Measurements from ENCODE around the gene STARD3NL. TPM values are rescaled to one million over a fixed set of nuclear protein-coding genes. Genes with fewer than 3 reads are reported as not detected.
"Not testable (repeated sequence)": the region's sequence is repeated elsewhere in the genome, so short reads cannot be mapped to it uniquely, and the experiment has no call there.

Gene STARD3NL
- total and polyA plus RNA-seq, 2 donors: 28.8 to 34.0 TPM

- Histone ChIP-seq H3K27ac (ENCODE audit: low read depth in 1 of 2, low read length in 1 of 2) (no peak overlapping the region), H3K4me1 (ENCODE audit: control insufficient read depth in 2 of 2, insufficient read depth in 2 of 2, low read length in 2 of 2) (peaks cover 2 to 19% of the 10 kb centered on the region in 2 donors)
Observed at GRCh38 chr7:38224392-38224791, 46.3 kb downstream of the STARD3NL start.

GRCh38 chr7:38229386-38229785, 51.3 kb downstream of the STARD3NL start:
- H3K9me3 ChIP-seq (ENCODE audit: control insufficient read depth in 2 of 2, insufficient read depth in 1 of 2, low read length in 1 of 2): no peaks in the 10 kb centered on the region
- 22% methylated on average over 6 of the region's 6 CpGs for WGBS
- no peaks in the 10 kb centered on the region for H3K27me3 ChIP-seq (ENCODE audit: control insufficient read depth in 2 of 2, insufficient read depth in 1 of 2, low read length in 1 of 2)
- peak overlapping the region; percentile 31 to 41 for H3K27ac ChIP-seq (ENCODE audit: low read depth in 1 of 2, low read length in 1 of 2)
- peaks cover 22 to 47% of the 10 kb centered on the region in 2 donors for H3K4me1 ChIP-seq (ENCODE audit: control insufficient read depth in 2 of 2, insufficient read depth in 2 of 2, low read length in 2 of 2)
- DNase-seq (ENCODE audit: low read depth in 6 of 9, low spot score in 9 of 9): no peak
- no peak overlapping the region for H3K4me3 ChIP-seq (ENCODE audit: low read length in 2 of 2)
- peaks cover 12 to 16% of the 10 kb centered on the region in 2 donors for H3K36me3 ChIP-seq (ENCODE audit: control insufficient read depth in 2 of 2, insufficient read depth in 2 of 2, low read length in 1 of 2)

More at GRCh38 chr7:38224392-38224791, 46.3 kb downstream of the STARD3NL start:
- no peaks in the 10 kb centered on the region for H3K9me3 ChIP-seq (ENCODE audit: control insufficient read depth in 2 of 2, insufficient read depth in 1 of 2, low read length in 1 of 2)
- H3K4me3 ChIP-seq (ENCODE audit: low read length in 2 of 2): no peak overlapping the region
- DNase-seq (ENCODE audit: low read depth in 6 of 9, low spot score in 9 of 9): no peak
- 86% methylated on average over 5 of the region's 5 CpGs for WGBS
- H3K27me3 ChIP-seq (ENCODE audit: control insufficient read depth in 2 of 2, insufficient read depth in 1 of 2, low read length in 1 of 2): no peaks in the 10 kb centered on the region
- peaks cover 21 to 37% of the 10 kb centered on the region in 2 donors for H3K36me3 ChIP-seq (ENCODE audit: control insufficient read depth in 2 of 2, insufficient read depth in 2 of 2, low read length in 1 of 2)

GRCh38 chr7:38229884-38230642, 52.0 kb downstream of the STARD3NL start:
- 88% methylated on average over 6 of the region's 6 CpGs for WGBS
- Histone ChIP-seq H3K4me3 (ENCODE audit: low read length in 2 of 2) (no peak overlapping the region), H3K27me3 (ENCODE audit: control insufficient read depth in 2 of 2, insufficient read depth in 1 of 2, low read length in 1 of 2) (no peaks in the 10 kb centered on the region), H3K36me3 (ENCODE audit: control insufficient read depth in 2 of 2, insufficient read depth in 2 of 2, low read length in 1 of 2) (peaks cover 10 to 12% of the 10 kb centered on the region in 2 donors), H3K9me3 (ENCODE audit: control insufficient read depth in 2 of 2, insufficient read depth in 1 of 2, low read length in 1 of 2) (no peaks in the 10 kb centered on the region), H3K4me1 (ENCODE audit: control insufficient read depth in 2 of 2, insufficient read depth in 2 of 2, low read length in 2 of 2) (peaks cover 22 to 49% of the 10 kb centered on the region in 2 donors), H3K27ac (ENCODE audit: low read depth in 1 of 2, low read length in 1 of 2) (no peak overlapping the region)
- DNase-seq (ENCODE audit: low read depth in 6 of 9, low spot score in 9 of 9): no peak

- peaks cover 22 to 48% of the 10 kb centered on the region in 2 donors for H3K4me1 ChIP-seq (ENCODE audit: control insufficient read depth in 2 of 2, insufficient read depth in 2 of 2, low read length in 2 of 2)
- H3K27me3 ChIP-seq (ENCODE audit: control insufficient read depth in 2 of 2, insufficient read depth in 1 of 2, low read length in 1 of 2): no peaks in the 10 kb centered on the region
- peak overlapping the region; percentile 63 to 84 for H3K27ac ChIP-seq (ENCODE audit: low read depth in 1 of 2, low read length in 1 of 2)
- peak overlapping the region in 1 of 2 donors; percentile 12 for H3K4me3 ChIP-seq (ENCODE audit: low read length in 2 of 2)
- 12% methylated on average over 11 of the region's 11 CpGs for WGBS
- DNase-seq (ENCODE audit: low read depth in 6 of 9, low spot score in 9 of 9): peak in 8 of 9 donors; percentile 28 to 86 (median 56)
- no peaks in the 10 kb centered on the region for H3K9me3 ChIP-seq (ENCODE audit: control insufficient read depth in 2 of 2, insufficient read depth in 1 of 2, low read length in 1 of 2)
- H3K36me3 ChIP-seq (ENCODE audit: control insufficient read depth in 2 of 2, insufficient read depth in 2 of 2, low read length in 1 of 2): peaks cover 10 to 13% of the 10 kb centered on the region in 2 donors
Observed at GRCh38 chr7:38232502-38233366, 54.7 kb downstream of the STARD3NL start.

GRCh38 chr7:38234759-38235158, 56.7 kb downstream of the STARD3NL start:
- WGBS: 96% methylated on average over 11 of the region's 11 CpGs
- peaks cover 17 to 37% of the 10 kb centered on the region in 2 donors for H3K4me1 ChIP-seq (ENCODE audit: control insufficient read depth in 2 of 2, insufficient read depth in 2 of 2, low read length in 2 of 2)
- DNase-seq (ENCODE audit: low read depth in 6 of 9, low spot score in 9 of 9); H3K9me3 ChIP-seq (ENCODE audit: control insufficient read depth in 2 of 2, insufficient read depth in 1 of 2, low read length in 1 of 2); H3K36me3 ChIP-seq (ENCODE audit: control insufficient read depth in 2 of 2, insufficient read depth in 2 of 2, low read length in 1 of 2); H3K4me3 ChIP-seq (ENCODE audit: low read length in 2 of 2); H3K27me3 ChIP-seq (ENCODE audit: control insufficient read depth in 2 of 2, insufficient read depth in 1 of 2, low read length in 1 of 2): not testable (repeated sequence)
- H3K27ac ChIP-seq (ENCODE audit: low read depth in 1 of 2, low read length in 1 of 2): peak overlapping the region in 1 of 2 donors; percentile 18

GRCh38 chr7:38235606-38236005, 57.6 kb downstream of the STARD3NL start:
- Histone ChIP-seq H3K4me1 (ENCODE audit: control insufficient read depth in 2 of 2, insufficient read depth in 2 of 2, low read length in 2 of 2) (peaks cover 15 to 34% of the 10 kb centered on the region in 2 donors), H3K9me3 (ENCODE audit: control insufficient read depth in 2 of 2, insufficient read depth in 1 of 2, low read length in 1 of 2) (no peaks in the 10 kb centered on the region), H3K4me3 (ENCODE audit: low read length in 2 of 2) (no peak overlapping the region), H3K27me3 (ENCODE audit: control insufficient read depth in 2 of 2, insufficient read depth in 1 of 2, low read length in 1 of 2) (no peaks in the 10 kb centered on the region), H3K36me3 (ENCODE audit: control insufficient read depth in 2 of 2, insufficient read depth in 2 of 2, low read length in 1 of 2) (peaks cover 0 to 4% of the 10 kb centered on the region in 2 donors), H3K27ac (ENCODE audit: low read depth in 1 of 2, low read length in 1 of 2) (no peak overlapping the region)
- DNase-seq (ENCODE audit: low read depth in 6 of 9, low spot score in 9 of 9): no peak
- 86% methylated on average over 4 of the region's 4 CpGs for WGBS

GRCh38 chr7:38239129-38239528, 61.1 kb downstream of the STARD3NL start:
- not testable (repeated sequence) for H3K4me3 ChIP-seq (ENCODE audit: low read length in 2 of 2); DNase-seq (ENCODE audit: low read depth in 6 of 9, low spot score in 9 of 9); H3K9me3 ChIP-seq (ENCODE audit: control insufficient read depth in 2 of 2, insufficient read depth in 1 of 2, low read length in 1 of 2); H3K36me3 ChIP-seq (ENCODE audit: control insufficient read depth in 2 of 2, insufficient read depth in 2 of 2, low read length in 1 of 2); H3K27me3 ChIP-seq (ENCODE audit: control insufficient read depth in 2 of 2, insufficient read depth in 1 of 2, low read length in 1 of 2); H3K27ac ChIP-seq (ENCODE audit: low read depth in 1 of 2, low read length in 1 of 2)
- peaks cover 0 to 12% of the 10 kb centered on the region in 2 donors for H3K4me1 ChIP-seq (ENCODE audit: control insufficient read depth in 2 of 2, insufficient read depth in 2 of 2, low read length in 2 of 2)
- 94% methylated on average over 10 of the region's 10 CpGs for WGBS

GRCh38 chr7:38241071-38241470, 63.0 kb downstream of the STARD3NL start:
- Histone ChIP-seq H3K27me3 (ENCODE audit: control insufficient read depth in 2 of 2, insufficient read depth in 1 of 2, low read length in 1 of 2) (no peaks in the 10 kb centered on the region), H3K4me3 (ENCODE audit: low read length in 2 of 2) (no peak overlapping the region), H3K36me3 (ENCODE audit: control insufficient read depth in 2 of 2, insufficient read depth in 2 of 2, low read length in 1 of 2) (peaks cover 0 to 7% of the 10 kb centered on the region in 2 donors), H3K27ac (ENCODE audit: low read depth in 1 of 2, low read length in 1 of 2) (no peak overlapping the region), H3K4me1 (ENCODE audit: control insufficient read depth in 2 of 2, insufficient read depth in 2 of 2, low read length in 2 of 2) (peaks cover 0 to 2% of the 10 kb centered on the region in 2 donors), H3K9me3 (ENCODE audit: control insufficient read depth in 2 of 2, insufficient read depth in 1 of 2, low read length in 1 of 2) (no peaks in the 10 kb centered on the region)
- WGBS: 93% methylated on average over 3 of the region's 3 CpGs
- DNase-seq (ENCODE audit: low read depth in 6 of 9, low spot score in 9 of 9): no peak

- Histone ChIP-seq H3K4me1 (ENCODE audit: control insufficient read depth in 2 of 2, insufficient read depth in 2 of 2, low read length in 2 of 2) (no peaks in the 10 kb centered on the region), H3K9me3 (ENCODE audit: control insufficient read depth in 2 of 2, insufficient read depth in 1 of 2, low read length in 1 of 2) (no peaks in the 10 kb centered on the region), H3K4me3 (ENCODE audit: low read length in 2 of 2) (no peak overlapping the region), H3K27me3 (ENCODE audit: control insufficient read depth in 2 of 2, insufficient read depth in 1 of 2, low read length in 1 of 2) (no peaks in the 10 kb centered on the region), H3K36me3 (ENCODE audit: control insufficient read depth in 2 of 2, insufficient read depth in 2 of 2, low read length in 1 of 2) (peaks cover 0 to 5% of the 10 kb centered on the region in 2 donors), H3K27ac (ENCODE audit: low read depth in 1 of 2, low read length in 1 of 2) (no peak overlapping the region)
- 96% methylated on average over 6 of the region's 6 CpGs for WGBS
- DNase-seq (ENCODE audit: low read depth in 6 of 9, low spot score in 9 of 9): no peak
Observed at GRCh38 chr7:38242814-38243213, 64.8 kb downstream of the STARD3NL start.
